Measurements from ENCODE around the gene PTPN21. TPM values are rescaled to one million over a fixed set of nuclear protein-coding genes. Genes with fewer than 3 reads are reported as not detected.

The PTPN21 gene
- total and polyA plus RNA-seq, 8 donors: 5.0 to 13.6 (median 10.5) TPM

DNA sequence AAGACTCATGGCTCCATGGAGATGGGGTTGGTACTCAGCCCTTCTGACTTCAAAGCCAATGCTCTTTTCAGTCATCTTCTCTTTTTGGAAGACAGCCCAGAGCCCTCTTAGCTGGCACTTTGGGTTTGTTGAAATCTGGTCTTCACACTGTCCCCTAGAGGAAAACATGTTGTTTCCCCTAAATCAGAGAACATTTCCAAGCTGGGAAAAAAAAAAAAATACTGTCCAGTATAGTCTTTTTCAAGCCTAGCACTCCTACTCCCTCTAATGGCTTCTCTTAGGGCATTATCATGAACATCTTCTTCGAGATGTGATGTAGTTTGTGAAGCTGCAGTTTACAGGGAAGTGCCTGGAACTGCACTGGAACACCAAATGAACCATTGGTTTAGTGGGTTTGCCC, 5.0 kb upstream of the PTPN21 start:
- Histone ChIP-seq H3K4me1 (peaks cover 0 to 21% (median 12%) of the 10 kb centered on the region in 3 donors), H3K27me3 (no peaks in the 10 kb centered on the region), H3K9me3 (no peaks in the 10 kb centered on the region), H3K27ac (no peak overlapping the region), H3K4me3 (no peak overlapping the region), H3K36me3 (no peaks in the 10 kb centered on the region)
- ATAC-seq: no peak
- FAIRE-seq: no peak
- DNase-seq: no peak
- intact Hi-C loops (cut with DNase I): loop anchor here in 2 of 3 donors (5.0 to 10.0 kb wide), 3 partner anchors 65 to 365 kb away; no protein-coding TSS in a partner anchor
- TF ChIP-seq, protein P1, sequence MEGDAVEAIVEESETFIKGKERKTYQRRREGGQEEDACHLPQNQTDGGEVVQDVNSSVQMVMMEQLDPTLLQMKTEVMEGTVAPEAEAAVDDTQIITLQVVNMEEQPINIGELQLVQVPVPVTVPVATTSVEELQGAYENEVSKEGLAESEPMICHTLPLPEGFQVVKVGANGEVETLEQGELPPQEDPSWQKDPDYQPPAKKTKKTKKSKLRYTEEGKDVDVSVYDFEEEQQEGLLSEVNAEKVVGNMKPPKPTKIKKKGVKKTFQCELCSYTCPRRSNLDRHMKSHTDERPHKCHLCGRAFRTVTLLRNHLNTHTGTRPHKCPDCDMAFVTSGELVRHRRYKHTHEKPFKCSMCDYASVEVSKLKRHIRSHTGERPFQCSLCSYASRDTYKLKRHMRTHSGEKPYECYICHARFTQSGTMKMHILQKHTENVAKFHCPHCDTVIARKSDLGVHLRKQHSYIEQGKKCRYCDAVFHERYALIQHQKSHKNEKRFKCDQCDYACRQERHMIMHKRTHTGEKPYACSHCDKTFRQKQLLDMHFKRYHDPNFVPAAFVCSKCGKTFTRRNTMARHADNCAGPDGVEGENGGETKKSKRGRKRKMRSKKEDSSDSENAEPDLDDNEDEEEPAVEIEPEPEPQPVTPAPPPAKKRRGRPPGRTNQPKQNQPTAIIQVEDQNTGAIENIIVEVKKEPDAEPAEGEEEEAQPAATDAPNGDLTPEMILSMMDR (IDR thresholded peaks at IDR 0.05): no peak
- WGBS, 2 donors: 7 to 14% methylated on average over 1 of the region's 1 CpG

DNA sequence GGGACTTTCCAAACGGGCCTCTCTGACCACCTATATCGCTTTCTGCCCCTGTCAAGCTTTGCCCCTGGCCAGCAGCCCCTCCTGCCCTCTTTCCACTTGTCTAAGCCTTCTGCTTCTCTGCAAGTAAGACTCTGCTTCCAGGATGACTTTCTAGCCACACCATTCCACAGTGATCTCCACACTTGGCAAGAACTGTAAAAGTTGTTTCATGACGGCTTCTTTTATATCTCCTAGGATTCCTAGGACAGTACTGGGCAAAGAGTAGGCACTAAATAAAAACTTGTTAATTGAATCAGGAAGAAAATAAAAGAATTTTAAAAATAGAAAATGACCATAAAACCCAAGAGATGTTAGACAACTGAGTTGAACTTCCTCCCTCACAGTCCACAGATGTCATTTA, 1.8 kb upstream of the PTPN21 start:
- no peaks in the 10 kb centered on the region for H3K27me3 ChIP-seq
- ATAC-seq (no peak), DNase-seq (no peak), FAIRE-seq (no peak)
- H3K9me3 ChIP-seq: no peaks in the 10 kb centered on the region
- TF ChIP-seq, protein P1 (IDR thresholded peaks at IDR 0.05): no peak
- H3K27ac ChIP-seq: no peak overlapping the region
- no peak overlapping the region for H3K4me3 ChIP-seq
- H3K36me3 ChIP-seq: no peaks in the 10 kb centered on the region
- whole genome bisulfite sequencing, 2 donors: 56 to 60% methylated on average over 3 of the region's 3 CpGs
- intact Hi-C loops (cut with DNase I): loop anchor here in 2 of 3 donors (5.0 to 10.0 kb wide), 3 partner anchors 62 to 362 kb away; no protein-coding TSS in a partner anchor
- peaks cover 8 to 26% (median 16%) of the 10 kb centered on the region in 3 donors for H3K4me1 ChIP-seq

DNA sequence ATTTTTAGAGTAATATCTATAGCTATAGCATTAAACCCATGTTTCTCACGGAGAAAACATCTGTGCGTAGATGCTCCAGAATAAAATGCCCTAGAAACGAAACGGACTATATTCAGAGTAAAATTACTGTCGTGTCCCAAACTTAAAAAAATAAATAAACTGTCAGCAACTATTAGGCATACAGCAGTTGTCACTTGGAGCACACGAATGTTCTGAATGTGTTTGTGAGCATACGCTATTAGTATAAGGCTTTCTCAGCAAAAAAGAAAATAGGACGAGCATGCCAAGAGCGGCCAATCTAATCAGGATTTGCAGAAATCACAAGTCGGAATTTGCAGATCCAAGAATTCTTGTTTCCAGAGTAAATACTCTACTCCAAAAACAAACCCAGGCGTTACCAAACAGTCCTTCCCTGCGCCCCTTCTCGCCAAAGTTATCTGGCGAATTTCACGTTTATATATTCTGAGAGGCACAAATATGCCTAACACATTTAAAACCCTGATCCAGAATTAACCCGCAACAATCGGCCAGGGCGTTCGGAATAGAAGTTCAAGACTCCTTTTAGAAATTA, 836 bp downstream of the PTPN21 start:
- H3K36me3 ChIP-seq: peaks cover 0 to 6% (median 0%) of the 10 kb centered on the region in 3 donors
- peaks cover 8 to 33% (median 16%) of the 10 kb centered on the region in 3 donors for H3K4me1 ChIP-seq
- H3K4me3 ChIP-seq: peak overlapping the region; percentile 51 to 72 (median 66)
- no peaks in the 10 kb centered on the region for H3K27me3 ChIP-seq
- DNase-seq: no peak
- WGBS, 2 donors: 0 to 1% methylated on average over 19 of the region's 19 CpGs
- no peaks in the 10 kb centered on the region for H3K9me3 ChIP-seq
- intact Hi-C loops (cut with DNase I): loop anchor here in 1 of 3 donors (10.0 kb wide), 2 partner anchors 59 to 359 kb away; no protein-coding TSS in a partner anchor
- TF ChIP-seq, protein P1 (IDR thresholded peaks at IDR 0.05): no peak
- ATAC-seq: peak in 1 of 4 donors; percentile 1
- H3K27ac ChIP-seq: peak overlapping the region; percentile 69 to 92 (median 86)
- FAIRE-seq: no peak

DNA sequence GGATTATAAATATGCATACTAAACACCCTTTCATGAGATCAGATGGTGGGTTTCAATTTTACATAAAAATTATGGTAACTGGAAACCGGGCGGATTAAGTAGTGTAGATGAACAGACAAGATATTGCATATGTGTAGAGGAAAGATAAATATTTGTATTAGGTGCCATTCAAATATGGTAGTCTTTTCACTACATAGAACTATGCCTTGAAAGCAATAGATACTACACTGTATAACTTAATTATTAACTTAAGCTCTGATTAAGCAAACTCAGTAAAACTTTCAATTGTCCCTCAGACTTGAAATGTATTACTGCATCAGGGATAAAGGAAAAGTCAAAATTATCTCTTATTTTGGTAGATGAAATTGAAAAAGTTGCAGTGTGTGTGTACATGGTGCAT, 1.9 kb downstream of the PTPN21 start:
- Histone ChIP-seq H3K4me1 (peaks cover 8 to 33% (median 16%) of the 10 kb centered on the region in 3 donors), H3K36me3 (peaks cover 0 to 13% (median 0%) of the 10 kb centered on the region in 3 donors), H3K27me3 (no peaks in the 10 kb centered on the region), H3K9me3 (no peaks in the 10 kb centered on the region), H3K27ac (peak overlapping the region in 2 of 4 donors; percentile 56 to 71), H3K4me3 (peak overlapping the region in 1 of 4 donors; percentile 72)
- DNase-seq (no peak), ATAC-seq (peak in 2 of 4 donors; percentile 7 to 16), FAIRE-seq (no peak)
- intact Hi-C loops (cut with DNase I): loop anchor here in 1 of 3 donors (10.0 kb wide), 2 partner anchors 58 to 358 kb away; no protein-coding TSS in a partner anchor
- 25 to 29% methylated on average over 2 of the region's 2 CpGs for WGBS, 2 donors
- TF ChIP-seq, protein P1 (IDR thresholded peaks at IDR 0.05): no peak
